Keratinocyte (primary cell): ENCODE data around the gene DNAI2. TPM values are rescaled to one million over a fixed set of nuclear protein-coding genes. Genes with fewer than 3 reads are reported as not detected.

Source experiments
- DNase-seq: peaks from one replicate; pipeline ENCODE4 v3.0.0-alpha.2; 2011; ENCODE audit warnings: low read depth, missing footprints, low spot score
- FAIRE-seq: peaks from 2 replicates; lab custom pipeline; 2011; peaks lifted over from hg19 to GRCh38; lab: Jason Lieb, UNC
- H2AFZ ChIP-seq: 2 replicates; pipeline ENCODE4 v1.6.0; 2012; ENCODE audit warnings: low read length, control low read depth, inconsistent platforms; ENCODE audit not compliant: control insufficient read depth
- H3K27ac ChIP-seq: 2 replicates; pipeline ENCODE4 v1.5.1; 2011; ENCODE audit warnings: low read length; ENCODE audit not compliant: control insufficient read depth, insufficient read depth
- H3K27me3 ChIP-seq: 3 replicates; pipeline ENCODE4 v1.6.0; 2011; ENCODE audit warnings: low read length; ENCODE audit not compliant: control insufficient read depth, insufficient read depth; ENCODE audit errors: extremely low read depth
- H3K36me3 ChIP-seq, 2 experiments: 2 replicates in 1 of 2; 3 replicates in 1 of 2; pipeline ENCODE4 v1.5.1; 2011; ENCODE audit warnings: low read length in 2 of 2, mild to moderate bottlenecking in 1 of 2; ENCODE audit not compliant: control insufficient read depth in 2 of 2, insufficient read depth in 2 of 2; ENCODE audit errors: extremely low read depth in 1 of 2
- H3K4me1 ChIP-seq: 3 replicates; pipeline ENCODE4 v1.5.1; 2011; ENCODE audit warnings: low read length; ENCODE audit not compliant: control insufficient read depth, insufficient read depth; ENCODE audit errors: extremely low read depth
- H3K4me2 ChIP-seq: 3 replicates; pipeline ENCODE4 v1.6.0; 2011; ENCODE audit warnings: low read depth, low read length; ENCODE audit not compliant: control insufficient read depth, insufficient read depth; ENCODE audit errors: extremely low read depth
- H3K4me3 ChIP-seq, 3 experiments: fragments of 200-600 bp in 1 of 3; sonication (generic) in 1 of 3; 2 replicates in 2 of 3; 3 replicates in 1 of 3; pipeline ENCODE4 v1.5.1; 2011 to 2016; ENCODE audit warnings: low read length in 3 of 3, mild to moderate bottlenecking in 3 of 3, control low read depth in 2 of 3, inconsistent platforms in 1 of 3, low read depth in 1 of 3, mixed read lengths in 1 of 3, mixed run types in 1 of 3, moderate library complexity in 1 of 3; ENCODE audit not compliant: control insufficient read depth in 2 of 3, insufficient read depth in 2 of 3; ENCODE audit errors: extremely low read depth in 1 of 3
- H3K79me2 ChIP-seq: 2 replicates; pipeline ENCODE4 v1.6.0; 2012; ENCODE audit warnings: low read length; ENCODE audit not compliant: control insufficient read depth, insufficient read depth
- H3K9ac ChIP-seq: 3 replicates; pipeline ENCODE4 v1.6.0; 2011; ENCODE audit warnings: low read length; ENCODE audit not compliant: control insufficient read depth, insufficient read depth; ENCODE audit errors: extremely low read depth
- H3K9me1 ChIP-seq: 3 replicates; pipeline ENCODE4 v1.6.0; 2011; ENCODE audit warnings: low read length; ENCODE audit not compliant: control insufficient read depth, insufficient read depth; ENCODE audit errors: extremely low read depth
- H3K9me3 ChIP-seq: 2 replicates; pipeline ENCODE4 v1.5.1; 2012; ENCODE audit warnings: low read depth, low read length; ENCODE audit not compliant: control insufficient read depth
- H4K20me1 ChIP-seq: 3 replicates; pipeline ENCODE4 v1.6.0; 2011; ENCODE audit warnings: low read length; ENCODE audit not compliant: control insufficient read depth, insufficient read depth; ENCODE audit errors: extremely low read depth
- CTCF ChIP-seq, 3 experiments: IDR thresholded peaks in 1 of 3; conservative IDR thresholded peaks in 1 of 3; optimal IDR thresholded peaks in 1 of 3; 2 replicates in 2 of 3; 3 replicates in 1 of 3; pipeline versions ENCODE3 to v1.5.1; 2011; ENCODE audit warnings: low read length in 3 of 3, mild to moderate bottlenecking in 3 of 3, moderate library complexity in 2 of 3, control low read depth in 1 of 3, inconsistent platforms in 1 of 3; ENCODE audit not compliant: insufficient read depth in 2 of 3; ENCODE audit errors: extremely low read depth in 1 of 3
- EZH2 ChIP-seq: IDR thresholded peaks from one replicate; pipeline ENCODE4 v1.6.1; 2012; ENCODE audit warnings: inconsistent platforms, mild to moderate bottlenecking, low read length, moderate library complexity
- dilution Hi-C: fragments of 300-500 bp; cut with MboI; formaldehyde crosslinking; loops from one replicate; pipeline ENCODE4 v1.7.0; 2020; ENCODE audit warnings: low sequenced_read_pairs; ENCODE audit not compliant: extremely low pct_ligation_motif_present
- polyA plus RNA-seq, 5 experiments: library from polyadenylated mRNA; depleted of rRNA in 3 of 5; stranded (reverse) in 3 of 5; stranded (forward) in 1 of 5; unstranded in 1 of 5; fragments of >200 nt; gene quantifications; 1 replicate in 1 of 5; 2 replicates in 3 of 5; 3 replicates in 1 of 5; pipeline versions ENCODE4 v1.2.1 to v1.2.3, GENCODE V29; 2011 to 2012; ENCODE audit warnings: missing spikeins in 2 of 5, low read depth in 1 of 5, low replicate concordance in 1 of 5

The DNAI2 gene
- polyA plus RNA-seq, 1 donor (not counting 4 experiments of a cell fraction or from before 2014, with no cell fraction given) = not detected

GRCh38 chr17:74362069-74362405 lies 88.0 kb downstream of the DNAI2 start:
- FAIRE-seq (no peak), DNase-seq (no peak)
- H3K27me3 ChIP-seq = peaks cover 54% of the 10 kb centered on the region
- H3K9me1 ChIP-seq = no peaks in the 10 kb centered on the region
- no peak overlapping the region for H3K27ac ChIP-seq
- no peak overlapping the region for H3K4me3 ChIP-seq
- no peak overlapping the region for H3K4me2 ChIP-seq
- H4K20me1 ChIP-seq = no peaks in the 10 kb centered on the region
- dilution Hi-C loops = no loop called here
- H3K36me3 ChIP-seq = no peaks in the 10 kb centered on the region
- no peak for TF ChIP-seq CTCF (optimal IDR thresholded peaks at IDR 0.05 in 1 of 3, IDR thresholded peaks at IDR 0.05 in 1 of 3, conservative IDR thresholded peaks at IDR 0.05 in 1 of 3; ENCODE audit: extremely low read depth in 1 of 3, insufficient read depth in 2 of 3, low read length in 3 of 3)
- TF ChIP-seq EZH2 = no peak
- H3K4me1 ChIP-seq = no peaks in the 10 kb centered on the region
- H3K79me2 ChIP-seq = no peaks in the 10 kb centered on the region
- no peak overlapping the region for H3K9ac ChIP-seq
- no peaks in the 10 kb centered on the region for H3K9me3 ChIP-seq
- H2AFZ ChIP-seq = no peak overlapping the region

- H3K36me3 ChIP-seq = no peaks in the 10 kb centered on the region
- H3K27ac ChIP-seq = no peak overlapping the region
- no peaks in the 10 kb centered on the region for H3K9me3 ChIP-seq
- no peak overlapping the region for H3K4me3 ChIP-seq
- no peaks in the 10 kb centered on the region for H3K79me2 ChIP-seq
- no peak for FAIRE-seq
- H3K9me1 ChIP-seq = no peaks in the 10 kb centered on the region
- H3K4me1 ChIP-seq = no peaks in the 10 kb centered on the region
- H4K20me1 ChIP-seq = peaks cover 3% of the 10 kb centered on the region
- H2AFZ ChIP-seq = no peak overlapping the region
- no peak overlapping the region for H3K4me2 ChIP-seq
- dilution Hi-C loops = no loop called here
- no peak for TF ChIP-seq EZH2
- no peak for TF ChIP-seq CTCF (optimal IDR thresholded peaks at IDR 0.05 in 1 of 3, IDR thresholded peaks at IDR 0.05 in 1 of 3, conservative IDR thresholded peaks at IDR 0.05 in 1 of 3; ENCODE audit: extremely low read depth in 1 of 3, insufficient read depth in 2 of 3, low read length in 3 of 3)
- peaks cover 50% of the 10 kb centered on the region for H3K27me3 ChIP-seq
- DNase-seq = no peak
- H3K9ac ChIP-seq = no peak overlapping the region
These were observed 88.9 kb downstream of the DNAI2 start for GRCh38 chr17:74362810-74363498.

Other genes starting within 250 kb of the DNAI2 start
- 1,325 to 1,779 TPM (median 1,757 TPM) in 3 replicates for gene RPL38, start 70.6 kb upstream of the DNAI2 start, polyA plus RNA-seq
- 2.2 to 8.5 TPM (median 3.7 TPM) in 3 replicates for gene TTYH2, start 60.7 kb upstream of the DNAI2 start, polyA plus RNA-seq
- gene KIF19, start 52.0 kb downstream of the DNAI2 start, polyA plus RNA-seq = not detected in 3 replicates
- gene BTBD17, start 87.6 kb downstream of the DNAI2 start, polyA plus RNA-seq = not detected in 3 replicates
- not detected in 3 replicates for gene GPR142, start 93.3 kb downstream of the DNAI2 start, polyA plus RNA-seq
- 14.2 to 41.2 TPM (median 24.2 TPM) in 3 replicates for gene GPRC5C, start 157.9 kb downstream of the DNAI2 start, polyA plus RNA-seq
- 0.07 to 0.10 TPM in 2 of 3 replicates, not detected in the other for gene CD300A, start 192.4 kb downstream of the DNAI2 start, polyA plus RNA-seq